Skeletal muscle tissue (tissue), 4 donors: ENCODE measurements around the gene HSD17B13. TPM values are rescaled to one million over a fixed set of nuclear protein-coding genes. Genes with fewer than 3 reads are reported as not detected.
"Not testable (repeated sequence)": the region's sequence is repeated elsewhere in the genome, so short reads cannot be mapped to it uniquely, and the experiment has no call there.

ENCODE experiments used
- H3K27ac ChIP-seq: one replicate; pipeline ENCODE4 v1.7.0; 2013; ENCODE audit warnings: mild to moderate bottlenecking, low read depth, low read length, inconsistent platforms
- H3K27me3 ChIP-seq, 3 donors: one replicate each; pipeline ENCODE4 v1.7.0; 2013; ENCODE audit warnings: low read length in 3 of 3; ENCODE audit not compliant: control insufficient read depth in 3 of 3, insufficient read depth in 3 of 3
- H3K36me3 ChIP-seq, 3 donors: one replicate each; pipeline ENCODE4 v1.7.0; 2013; ENCODE audit warnings: low read length in 3 of 3; ENCODE audit not compliant: control insufficient read depth in 3 of 3, insufficient read depth in 3 of 3
- H3K4me1 ChIP-seq, 3 donors: one replicate each; pipeline ENCODE4 v1.7.0; 2013; ENCODE audit warnings: low read length in 3 of 3, mild to moderate bottlenecking in 3 of 3; ENCODE audit not compliant: control insufficient read depth in 3 of 3, insufficient read depth in 3 of 3
- H3K4me3 ChIP-seq, 3 donors: one replicate each; pipeline ENCODE4 v1.7.0; 2013; ENCODE audit warnings: low read length in 3 of 3
- H3K9ac ChIP-seq, 3 donors: one replicate each; pipeline ENCODE4 v1.7.0; 2013; ENCODE audit warnings: low read length in 3 of 3, mild to moderate bottlenecking in 3 of 3, moderate library complexity in 2 of 3, low read depth in 1 of 3
- H3K9me3 ChIP-seq, 3 donors: one replicate each; pipeline ENCODE4 v1.7.0; 2013; ENCODE audit warnings: low read length in 3 of 3; ENCODE audit not compliant: control insufficient read depth in 3 of 3
- total RNA-seq: library from RNA; depleted of rRNA; stranded (reverse); fragments of >200 nt; gene quantifications from one replicate; pipeline ENCODE4 v1.2.3, GENCODE V29; 2014
- donor health status: Osteomylitis.

HSD17B13 gene
- total RNA-seq, 1 donor from 2014 or later: not detected

GRCh38 chr4:87353592-87353991 lies 30.9 kb upstream of the HSD17B13 start:
- no peaks in the 10 kb centered on the region for H3K9me3 ChIP-seq
- peaks cover 0 to 4% (median 0%) of the 10 kb centered on the region in 3 donors for H3K36me3 ChIP-seq
- H3K27ac ChIP-seq: no peak overlapping the region
- no peak overlapping the region for H3K9ac ChIP-seq
- H3K27me3 ChIP-seq: no peaks in the 10 kb centered on the region
- H3K4me3 ChIP-seq: no peak overlapping the region
- no peaks in the 10 kb centered on the region for H3K4me1 ChIP-seq

- Histone ChIP-seq H3K4me1 (no peaks in the 10 kb centered on the region), H3K4me3 (no peak overlapping the region), H3K36me3 (peaks cover 0 to 7% (median 0%) of the 10 kb centered on the region in 3 donors)
These were observed 22.5 kb upstream of the HSD17B13 start for GRCh38 chr4:87345139-87345538.

GRCh38 chr4:87342872-87343271 lies 20.2 kb upstream of the HSD17B13 start:
- H3K36me3 ChIP-seq: peaks cover 0 to 13% (median 0%) of the 10 kb centered on the region in 3 donors
- no peak overlapping the region for H3K4me3 ChIP-seq
- no peaks in the 10 kb centered on the region for H3K4me1 ChIP-seq
- no peak overlapping the region for H3K9ac ChIP-seq
- H3K9me3 ChIP-seq: peaks cover 0 to 2% (median 2%) of the 10 kb centered on the region in 3 donors
- H3K27me3 ChIP-seq: no peaks in the 10 kb centered on the region
- H3K27ac ChIP-seq: no peak overlapping the region

More at GRCh38 chr4:87345139-87345538, 22.5 kb upstream of the HSD17B13 start:
- no peaks in the 10 kb centered on the region for H3K27me3 ChIP-seq
- no peak overlapping the region for H3K9ac ChIP-seq
- H3K9me3 ChIP-seq: peaks cover 0 to 2% (median 2%) of the 10 kb centered on the region in 3 donors
- no peak overlapping the region for H3K27ac ChIP-seq

DNA sequence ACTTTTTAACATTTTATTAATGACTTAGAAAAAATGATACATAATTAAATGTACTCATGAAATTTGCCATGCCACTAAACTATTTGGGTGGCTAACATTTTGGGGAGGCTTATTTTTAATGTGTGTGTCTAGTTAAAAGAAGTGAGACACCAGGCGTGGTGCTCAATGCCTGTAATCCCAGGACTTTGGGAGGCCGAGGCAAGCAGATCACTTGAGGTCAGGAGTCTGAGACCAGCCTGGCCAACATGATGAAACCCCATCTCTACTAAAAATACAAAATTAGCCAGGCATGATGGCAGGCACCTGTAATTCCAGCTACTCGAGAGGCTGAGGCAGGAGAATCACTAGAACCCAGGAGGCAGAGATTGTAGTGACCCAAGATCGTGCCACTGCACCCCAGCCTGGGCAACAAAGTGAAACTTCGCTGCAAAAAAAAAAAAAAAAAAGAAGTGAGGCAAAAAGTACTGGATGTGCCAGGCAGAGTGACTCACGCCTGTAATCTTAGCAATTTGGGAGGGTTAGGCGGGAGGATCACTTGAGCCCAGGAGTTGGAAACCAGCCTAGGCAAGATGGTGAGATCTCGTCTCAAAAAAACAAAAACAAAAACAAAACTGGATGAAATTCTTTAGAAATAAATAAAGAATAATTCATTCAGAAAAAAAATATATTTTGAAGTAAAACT lies 19.4 kb upstream of the HSD17B13 start:
- H3K4me1 ChIP-seq, H3K9ac ChIP-seq, H3K9me3 ChIP-seq, H3K27me3 ChIP-seq, H3K4me3 ChIP-seq, H3K27ac ChIP-seq: not testable (repeated sequence)
- peaks cover 0 to 13% (median 0%) of the 10 kb centered on the region in 3 donors for H3K36me3 ChIP-seq

DNA sequence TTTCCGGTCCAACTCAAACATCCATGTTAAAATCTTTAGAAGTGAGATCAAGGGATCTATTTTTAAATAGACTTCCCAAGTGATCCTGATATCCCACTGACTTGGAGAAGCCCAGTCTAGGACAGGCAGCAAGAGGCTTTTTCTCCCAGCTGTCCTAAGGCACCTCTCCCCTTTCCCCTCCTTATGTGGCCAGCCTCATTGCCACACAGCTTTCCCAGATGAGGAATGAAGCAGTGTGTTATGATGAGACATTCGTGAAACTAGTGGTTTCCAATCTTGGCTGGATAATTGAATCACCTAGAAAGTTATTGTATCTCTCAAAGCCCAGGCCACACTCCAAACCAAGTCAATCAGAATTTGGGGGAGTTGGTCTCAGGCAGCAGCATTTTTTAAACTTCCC lies 16.8 kb upstream of the HSD17B13 start:
- Histone ChIP-seq H3K9me3 (no peaks in the 10 kb centered on the region), H3K27me3 (no peaks in the 10 kb centered on the region), H3K4me3 (no peak overlapping the region), H3K9ac (no peak overlapping the region), H3K4me1 (no peaks in the 10 kb centered on the region), H3K36me3 (peaks cover 0 to 16% (median 0%) of the 10 kb centered on the region in 3 donors), H3K27ac (no peak overlapping the region)

DNA sequence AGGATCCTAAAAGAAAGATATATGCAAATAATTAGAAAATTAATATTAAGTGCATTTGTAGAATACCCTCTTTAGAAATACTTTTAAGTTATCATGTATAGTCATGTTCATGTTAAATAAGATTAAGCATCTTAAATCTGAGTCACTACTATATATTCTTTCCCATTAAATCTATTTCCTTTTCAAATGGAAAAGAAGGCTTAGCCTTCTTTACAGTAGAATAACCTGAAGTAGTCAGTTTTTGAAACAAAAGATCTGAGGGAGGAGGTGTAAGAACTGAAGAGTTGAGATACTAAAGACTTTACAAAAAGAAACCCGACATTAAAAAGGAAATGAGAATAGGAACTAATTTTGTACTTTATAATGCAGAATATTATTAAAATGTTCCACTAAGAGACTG lies 14.7 kb upstream of the HSD17B13 start:
- H3K27me3 ChIP-seq: no peaks in the 10 kb centered on the region
- no peak overlapping the region for H3K9ac ChIP-seq
- no peaks in the 10 kb centered on the region for H3K4me1 ChIP-seq
- peaks cover 0 to 2% (median 0%) of the 10 kb centered on the region in 3 donors for H3K9me3 ChIP-seq
- peaks cover 0 to 16% (median 0%) of the 10 kb centered on the region in 3 donors for H3K36me3 ChIP-seq
- no peak overlapping the region for H3K27ac ChIP-seq
- no peak overlapping the region for H3K4me3 ChIP-seq

DNA sequence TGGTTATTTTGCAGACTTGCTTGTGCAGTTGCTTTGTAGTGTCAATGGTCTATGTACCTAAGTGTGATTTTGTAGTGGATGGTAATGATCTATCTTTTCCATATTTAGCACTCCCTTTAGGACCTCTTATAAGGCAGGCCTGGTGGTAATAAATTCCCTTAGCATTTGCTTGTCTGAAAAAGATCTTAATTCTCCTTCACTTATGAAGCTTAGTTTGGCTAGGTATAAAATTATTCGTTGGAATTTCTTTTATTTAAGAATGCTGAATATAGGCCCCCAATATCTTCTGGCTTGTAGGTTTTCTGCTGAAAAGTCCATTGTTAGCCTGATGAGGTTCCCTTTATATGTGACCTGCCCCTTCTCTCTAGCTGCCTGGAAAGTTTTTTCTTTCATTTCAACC lies 10.6 kb upstream of the HSD17B13 start:
- H3K36me3 ChIP-seq: peaks cover 0 to 6% (median 0%) of the 10 kb centered on the region in 3 donors
- no peak overlapping the region for H3K9ac ChIP-seq
- H3K27ac ChIP-seq: no peak overlapping the region
- H3K9me3 ChIP-seq: peaks cover 0 to 2% (median 0%) of the 10 kb centered on the region in 3 donors
- H3K4me1 ChIP-seq: no peaks in the 10 kb centered on the region
- no peak overlapping the region for H3K4me3 ChIP-seq
- no peaks in the 10 kb centered on the region for H3K27me3 ChIP-seq

DNA sequence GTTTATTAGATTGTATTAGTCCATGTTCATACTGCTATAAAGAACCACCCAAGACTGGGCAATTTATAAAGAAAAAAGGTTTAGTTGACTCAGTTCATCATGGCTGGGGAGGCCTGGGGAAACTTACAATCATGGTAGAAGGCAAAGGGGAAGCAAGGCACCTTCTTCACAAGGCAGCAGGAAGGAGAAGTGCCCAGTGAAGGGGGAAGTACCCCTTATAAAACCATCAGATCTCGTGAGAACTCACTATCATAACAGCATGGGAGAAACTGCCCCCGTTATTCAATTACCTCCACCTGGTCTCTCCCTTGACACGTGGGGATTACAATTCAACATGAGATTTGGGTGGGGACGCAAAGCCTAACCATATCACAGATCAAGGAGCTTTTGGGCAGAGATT lies 8.1 kb upstream of the HSD17B13 start:
- no peaks in the 10 kb centered on the region for H3K36me3 ChIP-seq
- H3K9me3 ChIP-seq: peaks cover 0 to 2% (median 0%) of the 10 kb centered on the region in 3 donors
- no peaks in the 10 kb centered on the region for H3K27me3 ChIP-seq
- no peak overlapping the region for H3K4me3 ChIP-seq
- no peak overlapping the region for H3K27ac ChIP-seq
- H3K4me1 ChIP-seq: no peaks in the 10 kb centered on the region
- no peak overlapping the region for H3K9ac ChIP-seq

GRCh38 chr4:87327136-87327535 lies 4.5 kb upstream of the HSD17B13 start:
- Histone ChIP-seq H3K9ac (no peak overlapping the region), H3K27ac (no peak overlapping the region)

GRCh38 chr4:87326460-87326859 lies 3.8 kb upstream of the HSD17B13 start:
- Histone ChIP-seq H3K27ac (no peak overlapping the region), H3K27me3 (no peaks in the 10 kb centered on the region), H3K9ac (no peak overlapping the region), H3K9me3 (no peaks in the 10 kb centered on the region), H3K4me1 (no peaks in the 10 kb centered on the region), H3K36me3 (no peaks in the 10 kb centered on the region), H3K4me3 (no peak overlapping the region)

More at GRCh38 chr4:87327136-87327535, 4.5 kb upstream of the HSD17B13 start:
- H3K36me3 ChIP-seq: no peaks in the 10 kb centered on the region
- H3K27me3 ChIP-seq: no peaks in the 10 kb centered on the region
- H3K4me1 ChIP-seq: no peaks in the 10 kb centered on the region
- H3K4me3 ChIP-seq: no peak overlapping the region
- no peaks in the 10 kb centered on the region for H3K9me3 ChIP-seq
